ENCODE results near the gene SLX9.

SLX9 gene, protein sequence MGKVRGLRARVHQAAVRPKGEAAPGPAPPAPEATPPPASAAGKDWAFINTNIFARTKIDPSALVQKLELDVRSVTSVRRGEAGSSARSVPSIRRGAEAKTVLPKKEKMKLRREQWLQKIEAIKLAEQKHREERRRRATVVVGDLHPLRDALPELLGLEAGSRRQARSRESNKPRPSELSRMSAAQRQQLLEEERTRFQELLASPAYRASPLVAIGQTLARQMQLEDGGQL

DNA sequence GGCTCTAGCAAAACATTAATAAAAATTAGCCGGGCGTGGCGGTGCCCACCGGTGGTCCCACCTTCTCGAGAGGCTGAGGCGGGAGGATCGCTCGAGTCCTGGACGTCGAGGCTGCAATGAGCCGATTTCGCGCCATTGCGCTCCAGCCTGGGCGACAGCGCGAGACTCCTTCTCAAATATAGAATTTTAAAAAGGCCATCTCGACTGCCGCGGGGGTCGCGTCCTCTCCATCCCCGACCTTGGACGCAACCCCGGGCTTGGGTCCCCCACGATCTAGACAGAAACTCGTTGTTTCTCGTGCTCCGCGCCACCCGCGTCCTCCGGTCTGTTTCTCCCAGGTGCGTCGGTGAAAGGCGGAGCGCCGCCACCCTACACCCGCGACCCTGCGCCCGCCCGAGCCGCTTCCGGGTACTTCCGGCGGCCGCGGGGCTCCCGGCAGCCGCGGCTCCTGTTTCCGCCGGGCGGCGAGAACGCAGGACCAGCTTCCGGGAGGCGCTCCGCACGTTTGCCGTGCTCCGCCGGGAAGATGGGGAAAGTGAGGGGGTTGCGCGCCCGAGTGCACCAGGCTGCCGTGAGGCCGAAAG lies at the start of gene SLX9:
Gene SLX9, plus strand, starts transcription at position 498 of the 584 bp plus-strand sequence. Its CDS starts 29 bp downstream, at position 527.
- peak; percentile 70 for DNase-seq

DNA sequence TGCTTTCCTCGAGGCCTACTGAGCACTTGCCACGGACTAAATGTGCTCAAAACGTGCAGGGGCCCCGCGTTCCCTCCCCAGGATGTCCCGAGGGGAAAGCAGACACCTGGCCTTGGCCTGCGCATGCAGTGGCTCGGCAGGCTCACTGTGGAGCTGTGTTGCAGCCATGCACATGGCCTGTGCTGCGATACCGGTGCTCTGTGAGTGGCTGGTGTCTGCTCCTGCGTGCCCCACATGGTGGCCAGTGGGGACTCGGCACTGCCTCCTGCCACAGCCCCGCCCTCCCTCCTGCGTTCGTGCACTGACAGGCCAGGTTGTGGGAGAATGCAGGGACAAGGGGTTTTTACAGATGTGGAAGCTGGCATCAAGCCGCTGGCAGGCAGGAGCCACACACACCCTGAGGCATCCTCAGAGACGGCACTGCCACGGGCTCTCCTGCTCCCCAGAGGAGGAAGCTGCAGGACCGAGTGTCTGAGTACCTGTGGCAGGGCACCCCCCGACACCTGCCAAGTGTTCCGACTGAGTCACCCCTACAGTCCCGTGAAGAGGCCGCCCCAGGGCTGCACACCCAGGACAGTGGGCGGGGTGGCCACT lies 49.4 kb upstream of the SLX9 start:
- DNase-seq = no peak

DNA sequence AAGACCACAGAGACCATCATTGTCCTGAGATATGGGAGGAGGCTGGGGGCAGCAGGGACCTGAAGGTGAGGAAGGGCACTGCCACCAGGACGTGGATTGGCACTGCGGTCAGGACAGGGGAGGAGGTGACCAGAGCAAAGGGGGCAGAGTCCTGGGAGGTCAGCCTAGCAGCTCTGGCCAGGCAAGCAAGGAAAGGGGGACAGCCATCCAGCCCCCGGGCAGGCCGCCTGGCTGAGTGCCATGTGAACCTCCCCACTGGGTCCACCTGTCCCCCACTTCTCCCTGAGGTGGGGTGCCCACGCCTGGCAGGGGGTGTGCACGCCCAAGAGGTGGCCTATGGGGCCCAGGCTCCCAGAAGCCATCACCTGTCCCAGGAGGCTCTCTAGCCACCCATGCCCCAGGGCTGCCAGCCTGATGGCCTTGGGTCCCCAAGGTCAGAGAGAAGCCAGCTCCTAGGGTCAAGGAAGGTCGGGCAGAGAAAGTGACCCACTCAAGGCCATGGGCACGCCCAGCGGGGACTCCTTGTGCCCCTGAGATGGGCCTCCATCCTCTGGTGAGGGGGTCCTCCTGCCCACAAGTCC lies 48.8 kb upstream of the SLX9 start:
- no peak for DNase-seq

DNA sequence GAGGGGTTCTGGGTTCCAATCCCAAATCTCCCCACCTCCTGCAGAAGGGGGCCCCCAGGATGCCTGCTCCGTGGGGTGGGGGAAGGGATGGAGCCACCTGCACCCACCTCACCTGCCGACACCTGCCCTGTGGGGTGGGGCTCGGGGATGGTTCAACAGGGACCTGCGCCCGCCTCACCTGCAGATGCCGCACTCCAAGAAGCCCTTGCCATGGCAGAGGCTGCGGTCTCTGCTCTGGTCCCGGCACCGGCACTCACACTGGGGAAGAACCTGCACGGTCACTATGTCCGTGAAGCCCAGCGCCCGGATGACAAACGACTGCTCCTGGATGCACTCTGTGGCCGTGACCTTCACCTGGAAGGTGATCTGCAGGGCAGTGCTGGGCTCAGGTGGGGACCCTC lies 48.2 kb upstream of the SLX9 start:
- no peak for DNase-seq

DNA sequence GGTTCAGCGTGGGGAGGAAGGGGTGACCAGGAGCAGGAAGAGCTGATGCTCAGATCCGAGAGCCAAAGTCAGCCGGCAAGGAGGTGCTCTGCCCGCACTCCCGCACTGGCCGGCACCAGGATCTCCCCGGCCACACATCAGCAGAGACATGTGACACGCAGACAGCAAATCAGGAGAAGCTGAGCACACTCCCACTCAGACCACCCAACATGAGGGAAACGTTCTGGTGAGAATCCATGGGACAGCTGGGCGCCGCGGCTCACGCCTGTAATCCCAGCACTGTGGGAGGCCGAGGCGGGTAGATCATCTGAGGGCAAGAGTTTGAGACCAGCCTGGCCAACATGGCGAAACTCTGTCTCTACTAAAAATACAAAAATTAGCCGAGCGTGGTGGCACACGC lies 47.7 kb upstream of the SLX9 start:
- no peak for DNase-seq

DNA sequence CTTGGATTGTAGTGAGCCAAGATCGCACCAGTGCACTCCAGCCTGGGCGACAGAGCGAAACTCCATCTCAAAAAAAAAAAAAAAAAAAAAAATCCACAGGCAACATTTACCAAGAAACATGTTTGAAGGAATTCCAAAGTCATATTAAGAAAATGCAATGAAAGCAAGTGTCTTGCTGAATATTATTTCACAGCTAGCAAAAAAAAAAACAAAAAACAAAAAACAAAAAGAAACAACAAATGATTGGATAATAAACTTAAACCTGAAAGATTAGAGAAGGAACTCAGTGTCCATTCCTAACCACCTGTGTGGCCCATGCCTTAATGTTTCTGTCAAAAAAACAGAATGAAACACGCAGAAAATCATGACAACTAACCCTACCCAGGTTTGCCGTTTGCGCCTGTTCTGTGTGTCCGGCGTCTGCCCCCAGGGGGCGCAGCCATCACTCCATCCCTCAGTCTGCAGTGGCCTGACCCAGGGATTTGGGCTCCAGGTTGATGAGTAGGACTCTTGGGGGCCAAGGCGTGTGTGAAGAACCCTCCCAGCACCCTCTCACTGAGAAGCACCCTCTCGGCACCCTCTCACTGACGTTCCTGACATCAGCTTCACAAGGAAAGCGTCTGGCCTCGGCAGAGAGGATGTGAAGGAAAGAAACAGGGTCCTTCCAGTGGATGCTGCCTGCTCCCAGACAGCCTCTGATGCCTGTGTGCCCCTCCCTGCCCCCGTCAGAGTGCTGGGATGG lies 47.1 kb upstream of the SLX9 start:
- DNase-seq = peak; percentile 59

DNA sequence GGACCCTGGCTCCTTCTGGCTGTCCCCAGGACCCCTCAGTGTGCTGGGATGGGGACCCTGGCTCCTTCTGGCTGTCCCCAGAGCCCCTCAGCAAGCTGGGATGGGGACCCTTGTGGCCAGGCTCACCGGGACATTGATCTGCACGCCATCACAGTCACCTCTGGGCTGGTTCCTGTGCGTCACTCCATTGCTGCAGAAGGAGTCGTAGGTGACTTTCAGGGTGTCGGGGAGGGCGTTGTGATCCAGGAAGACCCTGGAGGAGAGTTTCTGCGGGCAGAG lies 46.6 kb upstream of the SLX9 start:
- DNase-seq = no peak

DNA sequence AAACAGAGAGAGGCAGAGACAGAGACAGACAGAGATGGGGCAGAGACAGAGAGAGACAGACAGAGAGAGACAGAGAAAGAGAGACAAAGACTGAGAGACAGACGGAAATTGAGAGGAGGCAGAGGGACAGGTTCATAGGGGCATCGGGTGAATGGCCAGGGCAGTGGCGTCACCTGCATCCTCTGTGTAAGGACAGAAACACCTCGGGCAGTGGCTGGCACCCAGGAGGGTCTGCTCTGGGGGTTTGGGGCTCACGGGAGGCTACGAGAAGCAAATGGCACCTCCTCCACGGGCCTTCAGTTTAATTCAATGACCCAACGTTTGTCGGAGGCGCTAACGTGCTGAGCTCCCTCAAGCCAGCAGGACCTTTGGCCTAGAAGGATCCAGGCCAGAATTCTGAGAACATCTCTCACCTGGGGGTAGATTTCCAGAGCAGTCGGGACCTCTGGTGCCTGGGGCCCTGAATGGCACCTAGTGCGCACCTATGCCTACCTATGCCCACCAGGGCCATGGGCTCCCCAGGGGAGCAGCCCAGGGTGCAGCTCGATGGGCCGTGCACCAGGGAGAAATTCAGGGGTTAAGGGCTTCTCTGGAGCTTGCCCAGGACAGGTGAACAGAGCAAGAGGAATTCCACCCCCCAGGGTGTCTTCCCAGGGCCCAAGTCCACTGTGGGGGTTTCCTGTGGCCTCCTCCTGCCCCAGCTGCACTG lies 45.7 kb upstream of the SLX9 start:
- no peak for DNase-seq

DNA sequence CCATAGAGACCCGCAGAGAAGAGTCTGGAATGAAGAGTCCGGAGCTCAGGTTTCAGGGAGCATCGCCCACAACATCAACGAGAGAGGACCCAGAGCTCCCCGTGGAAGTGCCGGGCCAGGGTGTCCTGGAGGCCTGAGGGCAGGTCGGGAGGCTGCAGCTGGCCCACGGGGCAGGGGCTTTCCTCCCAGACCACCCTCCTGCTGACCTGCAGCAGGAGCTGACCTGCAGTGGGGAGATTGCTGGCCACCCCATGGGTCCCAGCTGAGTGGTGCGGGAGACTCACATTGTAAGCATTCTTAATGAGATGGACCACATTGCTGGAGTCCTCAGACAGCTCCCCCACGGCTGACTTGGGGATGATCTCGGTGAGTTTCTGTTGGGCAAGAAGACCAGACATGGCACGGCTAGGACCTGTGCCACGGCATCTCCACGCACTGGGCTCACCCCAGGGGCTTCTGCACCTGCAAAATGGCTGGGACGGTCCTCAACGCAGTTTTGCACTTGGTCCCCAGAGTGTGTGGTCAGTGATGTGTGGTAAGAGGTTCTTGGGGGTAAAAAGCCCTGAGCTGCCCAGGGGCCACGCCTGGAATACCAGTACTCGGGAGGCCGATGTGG lies 45.0 kb upstream of the SLX9 start:
- no peak for DNase-seq

DNA sequence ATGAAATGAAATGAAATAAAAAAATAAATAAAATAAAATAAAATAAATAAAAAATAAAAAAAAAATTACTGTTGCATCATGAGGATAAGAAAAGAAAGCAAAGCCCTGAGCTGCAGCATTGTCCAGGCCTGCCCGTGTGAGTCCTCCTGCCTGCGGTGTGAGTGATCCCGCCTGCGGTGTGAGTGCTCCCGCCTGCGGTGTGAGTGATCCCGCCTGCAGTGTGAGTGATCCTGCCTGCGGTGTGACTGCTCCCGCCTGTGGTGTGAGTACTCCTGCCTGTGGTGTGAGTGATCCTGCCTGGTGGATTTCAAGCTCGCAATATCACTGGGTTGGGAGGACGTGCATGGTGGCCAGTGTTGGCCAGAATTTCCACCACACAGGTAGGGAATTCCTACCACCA lies 44.0 kb upstream of the SLX9 start:
- no peak for DNase-seq

DNA sequence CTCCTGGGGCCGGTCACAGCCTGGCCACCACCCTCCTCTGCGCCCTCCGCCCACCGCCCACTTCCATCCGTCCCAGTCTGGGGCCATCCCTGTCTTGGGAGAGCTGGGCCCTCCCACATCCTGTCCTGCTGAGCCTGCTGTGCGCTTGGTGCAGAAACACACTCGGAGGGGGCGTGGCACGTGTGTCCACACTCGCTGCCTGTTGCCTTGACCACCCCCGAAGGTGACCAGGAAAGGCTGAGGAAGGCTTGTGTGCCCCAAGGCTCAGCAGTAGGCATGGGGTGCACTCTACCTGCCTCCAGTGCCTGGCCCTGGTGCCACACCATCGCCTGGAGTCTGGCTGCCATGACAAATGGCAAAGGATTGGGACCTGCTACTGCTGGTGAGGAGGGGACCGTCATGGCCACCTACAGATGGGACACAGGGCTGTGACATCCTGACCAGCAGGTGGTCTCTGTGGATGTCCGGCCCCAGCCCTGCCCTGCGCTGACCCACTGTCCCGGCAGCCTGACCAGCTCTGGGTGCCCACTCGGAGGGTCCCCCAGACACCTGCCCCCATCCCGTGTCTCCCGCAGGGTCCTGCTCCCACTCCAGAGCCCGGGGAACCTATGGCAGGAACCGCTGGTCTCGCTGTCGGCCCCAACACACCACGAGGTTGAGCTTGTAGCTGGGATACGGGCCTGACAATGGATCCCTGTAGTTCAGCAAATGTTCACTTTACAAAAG lies 43.1 kb upstream of the SLX9 start:
- DNase-seq = no peak

DNA sequence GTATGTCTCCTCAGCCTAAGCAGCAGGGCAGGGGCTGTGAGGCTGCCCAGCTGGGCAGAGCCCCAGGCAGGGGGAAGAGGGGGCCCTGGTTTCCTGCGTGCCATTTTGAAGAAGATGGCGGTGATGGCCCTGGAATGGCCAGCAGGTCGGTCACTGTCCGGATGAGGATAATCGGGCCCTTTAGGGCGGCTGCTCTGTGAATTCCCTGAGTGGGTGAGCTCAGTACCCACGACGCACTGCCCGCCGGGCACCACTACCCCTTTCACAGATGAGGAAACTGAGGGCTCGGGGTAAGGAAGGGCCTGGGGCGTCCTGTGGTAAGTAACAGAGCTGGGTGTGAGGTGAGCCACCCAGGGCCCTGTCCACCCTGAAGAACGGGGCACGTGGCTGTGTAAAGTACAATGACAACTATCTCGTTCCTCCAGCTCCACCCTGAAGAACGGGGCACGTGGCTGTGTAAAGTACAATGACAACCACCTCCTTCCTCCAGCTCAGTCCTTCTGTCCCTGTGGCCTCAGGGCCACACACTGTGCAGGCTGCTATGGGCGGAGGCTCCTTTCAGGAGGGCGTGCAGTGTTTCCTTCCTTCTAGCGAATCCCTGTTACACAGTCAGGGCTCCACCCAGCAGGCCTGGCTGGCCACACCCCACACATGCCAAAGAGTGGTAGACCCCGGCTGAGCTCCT lies 42.4 kb upstream of the SLX9 start:
- no peak for DNase-seq

DNA sequence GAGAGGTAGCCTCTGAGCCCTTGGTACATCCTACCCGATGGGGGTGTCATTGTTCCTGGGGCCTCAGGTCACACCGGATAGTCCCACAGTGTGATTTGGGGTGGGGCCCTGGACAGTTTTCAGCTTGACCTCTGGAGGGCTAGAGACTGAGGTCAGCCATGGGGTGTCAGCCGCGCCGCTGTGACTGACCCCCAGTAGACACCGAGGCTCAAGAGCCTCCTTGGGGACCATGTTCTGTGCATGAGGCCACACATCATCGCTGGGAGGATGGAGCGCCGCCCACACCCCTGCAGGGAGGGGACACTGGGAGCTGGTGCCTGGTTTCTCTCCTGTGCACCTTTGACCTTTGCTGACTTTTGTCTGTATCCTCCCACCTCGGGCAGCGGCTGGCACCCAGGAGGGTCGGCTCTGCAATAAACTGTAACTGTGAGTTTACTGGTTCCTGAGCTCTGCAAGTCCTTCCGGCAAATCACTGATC lies 41.8 kb upstream of the SLX9 start:
- no peak for DNase-seq

DNA sequence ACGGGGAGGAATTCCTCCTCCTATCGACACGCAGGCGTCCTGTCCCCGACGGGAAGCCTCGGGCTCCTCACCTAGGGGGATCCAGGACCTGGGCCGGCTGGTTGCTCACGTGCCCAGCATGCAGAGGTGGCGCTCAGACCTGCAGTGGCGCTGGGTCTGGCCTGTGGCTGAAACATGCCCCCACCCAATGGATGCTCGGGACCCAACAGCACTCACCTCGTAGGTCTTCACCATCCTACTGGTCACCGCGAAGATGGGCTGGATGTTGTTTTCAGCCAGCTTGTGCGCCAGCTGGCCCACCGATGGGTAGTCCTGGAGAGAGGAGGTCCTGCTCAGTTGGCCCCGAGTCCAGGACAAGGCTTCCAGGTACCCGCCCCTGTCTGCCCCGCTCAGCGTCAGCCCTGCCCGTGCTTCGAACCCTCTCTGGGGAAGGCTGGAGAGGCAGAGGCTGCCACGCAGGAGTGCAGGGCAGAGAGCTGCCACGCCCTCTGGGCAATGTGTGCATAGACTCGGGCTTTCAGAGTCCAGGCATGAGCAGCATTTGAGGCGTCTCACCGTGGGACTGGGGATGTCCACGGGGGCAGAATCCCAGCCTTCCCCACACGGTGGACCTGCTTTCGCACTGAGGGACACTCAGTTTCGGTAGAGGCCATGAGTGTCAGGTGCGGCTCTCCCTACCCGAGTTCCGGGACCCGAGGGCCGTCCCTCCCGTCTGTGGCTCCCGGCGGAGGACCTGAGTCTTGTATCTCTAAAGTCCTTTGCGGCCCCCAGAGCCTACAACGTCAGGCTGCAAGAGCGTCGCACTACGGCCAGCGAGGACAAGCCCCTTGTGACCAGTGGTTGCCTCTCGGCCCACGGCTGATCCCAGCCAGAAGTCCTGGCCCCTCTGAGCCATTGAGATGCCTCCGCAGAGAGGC lies 40.7 kb upstream of the SLX9 start:
- no peak for DNase-seq

DNA sequence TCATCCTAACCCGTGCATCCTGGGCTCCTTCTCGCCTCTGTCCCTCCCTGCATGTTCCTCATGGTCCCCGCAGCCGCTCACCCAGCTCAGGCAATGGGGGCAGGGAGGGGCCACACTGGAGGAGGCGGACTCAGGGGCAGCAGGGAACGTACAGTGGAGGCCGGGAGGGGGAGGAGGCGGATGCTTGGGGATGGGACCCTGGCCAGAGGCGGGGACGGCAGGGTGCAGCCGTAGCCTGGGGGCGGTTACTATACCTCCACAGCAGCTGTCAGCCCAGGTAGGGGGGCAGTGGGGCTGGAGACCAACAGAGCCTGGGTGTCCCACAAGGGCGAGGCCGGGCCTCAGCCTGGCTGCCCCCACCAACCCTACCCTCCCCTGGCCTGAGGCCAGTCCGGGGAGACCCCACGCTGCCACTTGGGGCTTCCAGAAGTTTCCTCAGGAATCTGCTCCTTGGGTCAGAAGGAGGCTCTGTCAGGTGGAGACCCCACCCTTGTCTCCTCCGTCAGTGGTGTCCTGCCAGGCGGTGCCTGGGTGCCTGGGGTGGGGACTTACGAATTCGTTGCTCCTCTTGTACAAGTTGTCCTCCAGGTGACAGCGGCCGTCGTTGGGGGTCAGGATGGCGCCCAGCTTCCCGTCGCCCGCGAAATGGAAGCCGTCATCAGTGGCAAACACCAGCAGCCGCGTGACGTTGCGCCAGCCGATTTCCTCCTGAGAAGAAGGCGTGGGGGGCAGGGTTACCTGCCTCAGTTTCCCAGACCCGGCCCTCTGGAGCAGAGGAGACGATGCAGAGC lies 39.9 kb upstream of the SLX9 start:
- DNase-seq = no peak

DNA sequence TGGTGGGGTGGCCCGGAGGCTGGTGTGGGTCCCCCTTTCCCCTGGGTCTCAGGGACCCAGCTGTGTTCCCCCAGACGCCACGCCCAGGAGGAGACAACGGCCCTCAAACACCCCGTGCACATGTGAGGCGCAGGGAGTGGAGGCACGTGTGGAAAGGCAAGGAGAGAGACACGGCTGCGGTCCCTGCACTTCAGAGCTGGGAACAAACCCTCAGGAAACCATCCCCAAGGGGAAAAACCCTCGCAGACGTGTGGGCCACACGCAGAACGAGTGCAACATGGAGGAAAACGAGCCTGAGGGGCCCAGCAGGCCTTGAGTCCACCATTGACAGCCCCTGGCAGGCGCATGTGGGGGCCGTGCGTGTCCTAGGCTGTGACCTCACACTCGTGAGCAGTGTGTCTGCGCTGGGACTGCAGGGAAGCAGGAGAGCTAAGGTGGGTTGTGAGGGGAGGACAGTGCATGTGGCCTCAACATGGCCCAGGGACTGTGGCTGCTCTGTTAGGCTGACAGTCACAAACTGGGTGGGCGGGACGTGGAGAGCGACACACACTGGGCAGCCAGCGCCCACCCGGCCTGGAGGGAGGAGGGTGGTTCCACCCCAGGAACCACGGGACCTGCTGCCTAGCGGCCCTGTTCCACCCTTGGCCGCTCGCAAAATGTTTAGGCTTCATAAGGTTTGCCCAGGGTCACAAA lies 39.1 kb upstream of the SLX9 start:
- no peak for DNase-seq

DNA sequence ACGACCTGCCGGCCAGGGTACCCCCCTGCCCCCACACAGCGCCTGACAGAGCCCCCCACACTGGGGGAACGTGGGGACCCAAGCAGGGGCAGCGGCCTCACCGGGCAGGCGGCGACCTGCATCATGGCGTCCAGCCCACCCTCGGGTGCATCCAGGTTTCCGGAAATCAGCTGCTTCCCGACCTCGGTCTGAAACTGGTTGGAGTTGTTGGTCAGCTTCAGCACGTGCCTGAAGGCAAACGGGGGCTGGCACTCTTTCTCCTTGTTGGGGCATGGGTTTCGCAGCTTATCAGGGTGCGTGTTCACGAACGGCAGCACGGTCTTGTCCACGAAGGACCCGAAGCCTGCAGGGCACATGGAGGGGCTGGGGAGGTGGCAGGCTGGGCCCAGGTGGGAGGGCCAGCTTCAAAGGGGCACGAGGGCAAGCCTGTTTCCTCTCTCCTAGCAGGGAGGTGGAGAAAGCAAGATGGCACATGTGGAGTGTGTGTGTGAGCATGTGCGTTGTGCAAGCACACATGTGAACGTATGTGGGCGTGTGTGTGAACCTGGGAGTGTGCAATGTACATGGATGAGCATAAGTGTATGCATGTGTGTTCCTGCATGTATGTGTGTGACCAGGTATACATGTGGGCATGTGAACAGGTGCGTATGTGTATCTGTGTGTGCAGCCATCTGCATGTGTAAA lies 38.3 kb upstream of the SLX9 start:
- DNase-seq = no peak

Measured in GDM1 (cell line).